GM21528 (cell line): Measurements from ENCODE around the gene ACSBG1.

Source experiments
- ATAC-seq: cut with Tn5 transposase; IDR thresholded peaks from one replicate; pipeline ENCODE4 v1.9.1; 2021; ENCODE audit warnings: mild to moderate bottlenecking, moderate library complexity; ENCODE audit not compliant: unreplicated experiment, low FRiP score

Gene ACSBG1

DNA sequence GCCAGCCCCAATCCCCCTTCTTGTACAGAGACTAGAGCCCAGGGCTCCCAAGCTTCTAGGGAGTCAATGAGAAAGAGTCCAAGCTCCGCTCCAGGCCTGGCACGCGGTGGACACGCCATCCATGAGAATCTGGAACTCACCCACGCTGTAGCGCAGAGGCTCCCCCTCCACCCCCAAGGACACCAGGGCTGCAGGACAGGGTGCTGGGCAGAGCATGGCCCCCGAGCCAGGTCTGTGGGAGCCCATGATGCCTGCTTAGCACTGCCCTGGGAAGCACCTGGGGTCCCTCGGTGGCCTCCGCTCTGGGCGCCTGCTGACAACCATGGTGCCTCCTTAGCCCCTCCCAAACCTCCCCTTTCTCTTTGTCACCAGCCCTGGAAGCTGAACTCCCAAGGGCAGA, 28.5 kb downstream of the ACSBG1 start:
- ATAC-seq: no peak

GRCh38 chr15:78205337-78205736, 29.0 kb downstream of the ACSBG1 start:
- no peak for ATAC-seq

- no peak for ATAC-seq
Measured at GRCh38 chr15:78204351-78205309, 29.7 kb downstream of the ACSBG1 start.

- no peak for ATAC-seq
Measured at GRCh38 chr15:78203346-78204225, 30.8 kb downstream of the ACSBG1 start.

GRCh38 chr15:78201281-78202190, 32.8 kb downstream of the ACSBG1 start:
- ATAC-seq: no peak

DNA sequence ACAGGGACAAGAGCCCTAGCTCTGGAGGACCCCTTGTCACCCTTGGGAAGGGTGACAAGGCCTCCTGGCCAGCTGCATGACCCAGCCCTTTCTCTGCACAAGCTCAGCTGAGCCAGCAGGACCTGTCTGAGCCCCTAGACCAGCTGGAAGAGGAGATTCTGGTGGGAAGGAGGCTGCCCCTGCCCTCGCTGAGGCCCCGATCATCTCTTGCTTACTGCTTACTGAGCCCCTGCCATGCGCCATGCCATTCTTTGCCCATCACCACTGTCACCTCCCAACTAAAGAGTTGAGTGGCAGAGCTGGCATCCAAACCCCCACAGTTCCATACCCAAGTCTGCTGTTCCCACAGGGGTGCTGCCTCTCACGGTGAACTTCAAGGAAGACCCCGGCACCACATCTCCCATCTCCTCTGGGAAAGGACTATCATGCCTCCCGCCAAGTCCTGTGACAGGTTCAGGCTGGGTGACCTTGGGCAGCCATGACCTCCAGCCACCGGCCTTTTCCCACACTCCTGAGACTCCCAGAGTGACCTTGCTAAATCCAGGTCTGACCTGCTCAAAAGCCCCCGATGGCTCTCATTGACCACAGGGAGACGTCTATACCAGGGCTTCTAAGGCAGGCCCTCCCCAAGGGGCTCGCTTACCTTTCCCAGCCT, 34.0 kb downstream of the ACSBG1 start:
- ATAC-seq: no peak

- no peak for ATAC-seq
Measured at GRCh38 chr15:78197632-78198031, 36.7 kb downstream of the ACSBG1 start.

DNA sequence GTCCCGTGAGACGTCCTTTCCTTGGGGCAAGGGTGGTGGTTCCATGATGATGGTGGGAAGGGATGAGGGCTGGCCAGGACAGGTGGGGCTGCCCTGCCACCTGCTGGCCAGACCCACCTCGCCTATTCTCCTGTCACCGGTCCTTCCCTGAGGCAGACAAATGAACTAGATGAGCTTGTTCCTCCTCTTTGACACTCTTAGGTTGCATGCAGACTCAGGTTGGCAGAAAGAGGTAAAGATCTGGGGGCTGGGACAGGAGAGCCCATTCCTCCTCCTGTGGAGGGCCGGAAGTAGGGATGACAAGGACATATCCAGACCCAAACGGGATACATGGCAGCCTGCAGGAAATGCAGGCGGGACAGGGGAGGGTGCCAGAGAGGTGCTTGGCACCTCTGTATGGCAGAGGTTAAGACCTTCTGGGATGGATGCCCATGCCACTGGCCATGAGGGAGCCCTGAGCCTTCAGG, 38.6 kb downstream of the ACSBG1 start:
- no peak for ATAC-seq

- no peak for ATAC-seq
Measured at GRCh38 chr15:78194568-78194925, 39.8 kb downstream of the ACSBG1 start.

DNA sequence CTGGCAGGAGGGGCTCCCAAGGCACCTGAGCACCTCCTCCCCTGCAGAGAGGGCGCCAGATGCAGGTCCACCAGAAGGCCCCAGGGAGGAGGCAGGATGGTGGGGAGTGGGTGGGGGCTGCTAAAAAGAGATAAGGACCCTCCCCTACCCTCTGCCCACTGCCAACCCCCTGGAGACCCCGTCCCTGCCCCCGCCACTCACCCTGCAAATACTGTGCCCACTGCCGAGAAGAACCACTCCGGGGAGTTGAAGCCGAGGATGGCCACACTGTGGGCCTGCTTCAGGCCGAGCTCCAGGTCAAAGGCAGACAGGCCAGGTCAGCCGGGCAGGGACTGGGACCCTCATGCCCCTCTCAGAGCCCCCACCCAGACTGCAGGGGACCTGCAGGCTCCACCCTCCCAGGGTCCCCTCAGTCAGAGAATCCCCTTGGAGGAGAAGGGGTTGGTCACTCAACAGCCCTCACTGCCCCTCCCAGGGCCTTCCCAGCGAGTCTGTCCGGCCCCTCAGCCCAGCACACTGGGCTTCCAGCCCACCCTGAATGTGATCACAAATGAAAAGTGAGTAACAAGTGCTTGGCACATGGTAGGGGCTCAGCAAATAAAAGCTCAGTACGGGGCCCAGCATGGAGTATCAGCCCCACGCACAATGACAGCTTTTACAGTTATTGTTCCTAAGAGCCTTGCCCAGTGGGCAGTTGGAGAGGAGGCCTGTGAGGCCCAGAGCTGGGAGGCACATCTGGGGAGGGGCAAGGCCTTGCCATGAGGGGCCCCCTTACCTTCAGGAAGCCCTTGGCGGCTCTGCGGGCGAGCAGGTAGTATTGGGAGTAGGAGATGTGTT, 40.4 kb downstream of the ACSBG1 start:
- ATAC-seq: no peak

- ATAC-seq: no peak
Measured at GRCh38 chr15:78192826-78193594, 41.4 kb downstream of the ACSBG1 start.

DNA sequence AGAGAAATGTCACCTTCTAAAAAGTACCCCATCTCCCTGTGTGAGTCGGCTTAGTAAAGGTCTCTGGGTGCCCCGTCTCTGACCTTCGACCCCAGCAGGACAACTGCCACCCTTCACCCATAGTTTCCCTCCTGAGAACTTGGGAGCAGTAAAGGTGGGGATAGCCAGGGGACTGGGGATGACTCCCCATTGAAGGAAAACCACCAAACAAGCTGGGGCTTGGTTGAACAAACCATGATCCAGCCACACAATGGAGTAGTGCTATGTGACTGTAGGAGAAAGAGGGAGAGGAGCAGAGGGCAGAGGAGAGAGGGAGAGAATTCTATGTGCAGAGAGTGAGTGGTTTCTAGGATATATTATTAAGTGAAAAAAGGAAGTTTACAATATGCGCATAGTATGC, 51.5 kb downstream of the ACSBG1 start:
- ATAC-seq: no peak

GRCh38 chr15:78182336-78182700, 52.0 kb downstream of the ACSBG1 start:
- no peak for ATAC-seq

DNA sequence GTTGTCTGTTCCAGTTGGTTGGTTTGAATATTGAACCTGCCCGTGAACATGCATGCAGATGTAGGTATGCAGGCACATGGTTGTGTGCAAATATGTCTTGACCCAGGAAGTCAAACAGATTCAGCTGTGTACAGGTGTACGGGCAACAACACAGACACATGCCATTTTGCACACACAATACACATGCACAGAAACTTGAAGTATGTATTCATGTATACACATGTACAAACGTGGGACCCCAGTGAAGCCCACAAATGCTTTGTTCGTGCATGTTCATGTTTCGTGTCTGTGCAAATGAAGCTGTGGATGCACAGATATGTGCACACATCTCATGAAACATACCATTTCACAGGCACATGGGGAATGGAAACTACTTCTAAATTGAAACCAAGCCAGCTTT, 54.5 kb downstream of the ACSBG1 start:
- no peak for ATAC-seq

GRCh38 chr15:78179286-78179840, 55.0 kb downstream of the ACSBG1 start:
- no peak for ATAC-seq

- ATAC-seq: no peak
Measured at GRCh38 chr15:78178064-78178463, 56.3 kb downstream of the ACSBG1 start.

DNA sequence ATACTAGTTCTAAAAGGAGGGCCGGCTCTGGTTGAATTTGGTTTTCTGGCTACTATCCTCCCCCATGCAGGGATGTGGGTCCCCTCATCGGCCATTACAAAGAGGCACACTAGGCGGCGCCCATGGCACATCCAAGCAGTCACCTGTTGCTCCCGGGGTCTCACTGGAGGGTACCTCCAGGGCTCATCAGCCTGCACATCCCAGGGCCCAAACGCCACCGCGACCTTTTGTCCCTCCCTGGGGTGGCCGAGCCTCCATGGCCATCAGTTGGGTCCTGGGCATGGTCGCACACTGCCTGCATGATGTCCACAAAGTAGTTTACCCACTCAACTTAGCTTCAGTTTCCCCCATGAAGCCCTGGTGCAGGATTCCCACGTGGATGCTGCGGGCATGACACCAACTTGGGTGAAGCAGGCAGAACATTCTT, 56.9 kb downstream of the ACSBG1 start:
- ATAC-seq: no peak

DNA sequence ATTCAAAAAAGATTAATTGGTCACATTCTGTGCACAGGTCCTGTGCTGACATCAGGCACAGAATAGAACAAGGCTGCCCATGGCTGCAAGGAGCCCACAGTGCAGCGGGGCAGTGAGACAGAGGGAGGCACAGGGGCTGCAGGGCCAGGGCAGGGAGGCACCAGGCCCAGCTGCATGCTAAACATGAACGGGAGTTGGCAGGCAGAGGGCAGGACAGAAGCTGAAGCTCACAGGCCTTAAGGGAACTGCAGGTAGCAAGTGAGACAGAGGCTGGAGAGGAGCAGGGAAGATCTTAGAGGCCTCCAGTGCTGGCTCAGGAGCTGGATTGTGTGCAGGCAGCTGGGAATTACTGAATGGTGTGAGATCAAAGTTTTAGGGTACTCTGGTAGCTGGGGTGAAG, 59.0 kb downstream of the ACSBG1 start:
- ATAC-seq: no peak
